ENCODE data around the gene GPLD1.

GPLD1 gene

GRCh38 chr6:24489470-24489869 is at the start of gene GPLD1:
Gene GPLD1, minus strand, starts transcription at chr6:24489578. Its CDS starts 67 bp downstream, at chr6:24489511.
- H3K9ac ChIP-seq (ENCODE audit: insufficient read length, low read depth): no peak within 1 kb of the TSS
- no peaks in the 10 kb centered on the region for H3K36me3 ChIP-seq (ENCODE audit: insufficient read depth, insufficient read length, low read length)
- no peaks in the 10 kb centered on the region for H3K9me3 ChIP-seq (ENCODE audit: insufficient read depth, low read length)
- no peak within 1 kb of the TSS for H3K4me3 ChIP-seq (ENCODE audit: insufficient read length, low read depth)
- no peaks in the 10 kb centered on the region for H3K4me1 ChIP-seq (ENCODE audit: insufficient read depth, insufficient read length)
- H3K27me3 ChIP-seq (ENCODE audit: insufficient read depth, insufficient read length): peaks cover 12% of the 10 kb centered on the region
- no peak for TF ChIP-seq ZNF274 (IDR thresholded peaks at IDR 0.05; ENCODE audit: low read depth, low read length)
- no peak for TF ChIP-seq YY1 (IDR thresholded peaks at IDR 0.05; ENCODE audit: insufficient read depth, insufficient read length)
- TF ChIP-seq SUZ12 (IDR thresholded peaks at IDR 0.05; ENCODE audit: extremely low read depth, insufficient read depth, insufficient read length): no peak
- no peak for DNase-seq (ENCODE audit: low read depth, low spot score)

GRCh38 chr6:24537771-24538385 is 48.5 kb upstream of the GPLD1 start:
- H3K4me1 ChIP-seq (ENCODE audit: insufficient read depth, insufficient read length): no peaks in the 10 kb centered on the region
- peaks cover 2% of the 10 kb centered on the region for H3K36me3 ChIP-seq (ENCODE audit: insufficient read depth, insufficient read length, low read length)
- TF ChIP-seq ZNF274 (IDR thresholded peaks at IDR 0.05; ENCODE audit: low read depth, low read length) (no peak), SUZ12 (IDR thresholded peaks at IDR 0.05; ENCODE audit: extremely low read depth, insufficient read depth, insufficient read length) (no peak), YY1 (IDR thresholded peaks at IDR 0.05; ENCODE audit: insufficient read depth, insufficient read length) (no peak)
- DNase-seq (ENCODE audit: low read depth, low spot score): no peak
- H3K9me3 ChIP-seq (ENCODE audit: insufficient read depth, low read length): no peaks in the 10 kb centered on the region
- no peaks in the 10 kb centered on the region for H3K27me3 ChIP-seq (ENCODE audit: insufficient read depth, insufficient read length)
- no peak overlapping the region for H3K4me3 ChIP-seq (ENCODE audit: insufficient read length, low read depth)
- no peak overlapping the region for H3K9ac ChIP-seq (ENCODE audit: insufficient read length, low read depth)

- no peaks in the 10 kb centered on the region for H3K9me3 ChIP-seq (ENCODE audit: insufficient read depth, low read length)
- no peak for TF ChIP-seq SUZ12 (IDR thresholded peaks at IDR 0.05; ENCODE audit: extremely low read depth, insufficient read depth, insufficient read length)
Measured at GRCh38 chr6:24537082-24537699, 47.8 kb upstream of the GPLD1 start.

GRCh38 chr6:24536466-24536865 is 47.1 kb upstream of the GPLD1 start:
- Histone ChIP-seq H3K9me3 (ENCODE audit: insufficient read depth, low read length) (no peaks in the 10 kb centered on the region), H3K27me3 (ENCODE audit: insufficient read depth, insufficient read length) (no peaks in the 10 kb centered on the region), H3K9ac (ENCODE audit: insufficient read length, low read depth) (no peak overlapping the region), H3K4me3 (ENCODE audit: insufficient read length, low read depth) (no peak overlapping the region), H3K4me1 (ENCODE audit: insufficient read depth, insufficient read length) (no peaks in the 10 kb centered on the region), H3K36me3 (ENCODE audit: insufficient read depth, insufficient read length, low read length) (peaks cover 2% of the 10 kb centered on the region)
- no peak for TF ChIP-seq YY1 (IDR thresholded peaks at IDR 0.05; ENCODE audit: insufficient read depth, insufficient read length)
- no peak for TF ChIP-seq SUZ12 (IDR thresholded peaks at IDR 0.05; ENCODE audit: extremely low read depth, insufficient read depth, insufficient read length)
- TF ChIP-seq ZNF274 (IDR thresholded peaks at IDR 0.05; ENCODE audit: low read depth, low read length): no peak
- no peak for DNase-seq (ENCODE audit: low read depth, low spot score)

More at GRCh38 chr6:24537082-24537699, 47.8 kb upstream of the GPLD1 start:
- no peak for DNase-seq (ENCODE audit: low read depth, low spot score)
- Histone ChIP-seq H3K4me3 (ENCODE audit: insufficient read length, low read depth) (no peak overlapping the region), H3K4me1 (ENCODE audit: insufficient read depth, insufficient read length) (no peaks in the 10 kb centered on the region), H3K9ac (ENCODE audit: insufficient read length, low read depth) (no peak overlapping the region), H3K27me3 (ENCODE audit: insufficient read depth, insufficient read length) (no peaks in the 10 kb centered on the region), H3K36me3 (ENCODE audit: insufficient read depth, insufficient read length, low read length) (peaks cover 2% of the 10 kb centered on the region)

- TF ChIP-seq SUZ12 (IDR thresholded peaks at IDR 0.05; ENCODE audit: extremely low read depth, insufficient read depth, insufficient read length): no peak
- TF ChIP-seq YY1 (IDR thresholded peaks at IDR 0.05; ENCODE audit: insufficient read depth, insufficient read length): no peak
- no peak for TF ChIP-seq ZNF274 (IDR thresholded peaks at IDR 0.05; ENCODE audit: low read depth, low read length)
- no peak for DNase-seq (ENCODE audit: low read depth, low spot score)
- H3K4me3 ChIP-seq (ENCODE audit: insufficient read length, low read depth): no peak overlapping the region
- H3K27me3 ChIP-seq (ENCODE audit: insufficient read depth, insufficient read length): no peaks in the 10 kb centered on the region
- no peaks in the 10 kb centered on the region for H3K9me3 ChIP-seq (ENCODE audit: insufficient read depth, low read length)
- no peaks in the 10 kb centered on the region for H3K4me1 ChIP-seq (ENCODE audit: insufficient read depth, insufficient read length)
- H3K36me3 ChIP-seq (ENCODE audit: insufficient read depth, insufficient read length, low read length): peaks cover 2% of the 10 kb centered on the region
- no peak overlapping the region for H3K9ac ChIP-seq (ENCODE audit: insufficient read length, low read depth)
Measured at GRCh38 chr6:24535210-24535609, 45.8 kb upstream of the GPLD1 start.

GRCh38 chr6:24534329-24534728 is 45.0 kb upstream of the GPLD1 start:
- no peak overlapping the region for H3K4me3 ChIP-seq (ENCODE audit: insufficient read length, low read depth)
- TF ChIP-seq YY1 (IDR thresholded peaks at IDR 0.05; ENCODE audit: insufficient read depth, insufficient read length) (no peak), SUZ12 (IDR thresholded peaks at IDR 0.05; ENCODE audit: extremely low read depth, insufficient read depth, insufficient read length) (no peak), ZNF274 (IDR thresholded peaks at IDR 0.05; ENCODE audit: low read depth, low read length) (no peak)

GRCh38 chr6:24529985-24530384 is 40.6 kb upstream of the GPLD1 start:
- H3K4me1 ChIP-seq (ENCODE audit: insufficient read depth, insufficient read length): no peaks in the 10 kb centered on the region
- no peak for DNase-seq (ENCODE audit: low read depth, low spot score)
- no peak overlapping the region for H3K4me3 ChIP-seq (ENCODE audit: insufficient read length, low read depth)
- H3K9me3 ChIP-seq (ENCODE audit: insufficient read depth, low read length): no peaks in the 10 kb centered on the region
- peaks cover 2% of the 10 kb centered on the region for H3K36me3 ChIP-seq (ENCODE audit: insufficient read depth, insufficient read length, low read length)
- no peaks in the 10 kb centered on the region for H3K27me3 ChIP-seq (ENCODE audit: insufficient read depth, insufficient read length)
- no peak overlapping the region for H3K9ac ChIP-seq (ENCODE audit: insufficient read length, low read depth)
- no peak for TF ChIP-seq YY1 (IDR thresholded peaks at IDR 0.05; ENCODE audit: insufficient read depth, insufficient read length)
- no peak for TF ChIP-seq SUZ12 (IDR thresholded peaks at IDR 0.05; ENCODE audit: extremely low read depth, insufficient read depth, insufficient read length)
- no peak for TF ChIP-seq ZNF274 (IDR thresholded peaks at IDR 0.05; ENCODE audit: low read depth, low read length)

More at GRCh38 chr6:24534329-24534728, 45.0 kb upstream of the GPLD1 start:
- Histone ChIP-seq H3K36me3 (ENCODE audit: insufficient read depth, insufficient read length, low read length) (peaks cover 2% of the 10 kb centered on the region), H3K27me3 (ENCODE audit: insufficient read depth, insufficient read length) (no peaks in the 10 kb centered on the region), H3K4me1 (ENCODE audit: insufficient read depth, insufficient read length) (no peaks in the 10 kb centered on the region), H3K9me3 (ENCODE audit: insufficient read depth, low read length) (no peaks in the 10 kb centered on the region), H3K9ac (ENCODE audit: insufficient read length, low read depth) (no peak overlapping the region)
- no peak for DNase-seq (ENCODE audit: low read depth, low spot score)

Measured in NT2/D1 (cell line).